GM18951 (cell line): ENCODE results near the gene PIGU.

Experiments
- POLR2A ChIP-seq: IDR thresholded peaks from 4 replicates; pipeline ENCODE4 v1.6.1; 2011; ENCODE audit warnings: mild to moderate bottlenecking; ENCODE audit not compliant: insufficient read length, insufficient read depth; ENCODE audit errors: extremely low read depth
- in situ Hi-C: fragments of 300-500 bp; cut with MboI; formaldehyde crosslinking; loops from one replicate; pipeline ENCODE4 v1.12.0; 2022; ENCODE audit warnings: low sequenced_read_pairs, mixed read lengths, inconsistent platforms; ENCODE audit not compliant: unreplicated experiment

Gene PIGU

GRCh38 chr20:34637245-34638038 is 39.5 kb downstream of the PIGU start:
- no peak for TF ChIP-seq POLR2A
- in situ Hi-C loops, result no loop called here

- in situ Hi-C loops, result no loop called here
- TF ChIP-seq POLR2A, result no peak
Observed at GRCh38 chr20:34636648-34637047, 40.2 kb downstream of the PIGU start.

- no peak for TF ChIP-seq POLR2A
- in situ Hi-C loops, result no loop called here
Observed at GRCh38 chr20:34634392-34634791, 42.5 kb downstream of the PIGU start.

- in situ Hi-C loops, result no loop called here
- no peak for TF ChIP-seq POLR2A
Observed at GRCh38 chr20:34632870-34633452, 43.9 kb downstream of the PIGU start.

- TF ChIP-seq POLR2A, result no peak
- in situ Hi-C loops, result no loop called here
Observed at GRCh38 chr20:34629904-34630303, 47.0 kb downstream of the PIGU start.

GRCh38 chr20:34629342-34629741 is 47.5 kb downstream of the PIGU start:
- in situ Hi-C loops, result no loop called here
- TF ChIP-seq POLR2A, result no peak

- in situ Hi-C loops, result no loop called here
- TF ChIP-seq POLR2A, result no peak
Observed at GRCh38 chr20:34628026-34628425, 48.9 kb downstream of the PIGU start.

GRCh38 chr20:34627458-34627857 is 49.4 kb downstream of the PIGU start:
- in situ Hi-C loops, result no loop called here
- no peak for TF ChIP-seq POLR2A

- in situ Hi-C loops, result no loop called here
- no peak for TF ChIP-seq POLR2A
Observed at GRCh38 chr20:34626992-34627391, 49.9 kb downstream of the PIGU start.

GRCh38 chr20:34624629-34625028 is 52.3 kb downstream of the PIGU start:
- no peak for TF ChIP-seq POLR2A
- in situ Hi-C loops, result no loop called here

GRCh38 chr20:34622821-34623451 is 54.0 kb downstream of the PIGU start:
- TF ChIP-seq POLR2A, result no peak
- in situ Hi-C loops, result no loop called here

- no peak for TF ChIP-seq POLR2A
- in situ Hi-C loops, result no loop called here
Observed at GRCh38 chr20:34621383-34622367, 55.2 kb downstream of the PIGU start.

- no peak for TF ChIP-seq POLR2A
- in situ Hi-C loops, result no loop called here
Observed at GRCh38 chr20:34621036-34621343, 55.9 kb downstream of the PIGU start.
